HG02981 (cell line): ENCODE measurements around the gene SIGLEC11.
"Not testable (repeated sequence)": the region's sequence is repeated elsewhere in the genome, so short reads cannot be mapped to it uniquely, and the experiment has no call there.

ENCODE experiments used
- ATAC-seq: cut with Tn5 transposase; IDR thresholded peaks from one replicate; pipeline ENCODE4 v1.9.1; 2021; ENCODE audit warnings: mild to moderate bottlenecking, moderate library complexity; ENCODE audit not compliant: unreplicated experiment

Gene SIGLEC11

GRCh38 chr19:49981603-49982593 is 20.9 kb upstream of the SIGLEC11 start:
- no peak for ATAC-seq

- ATAC-seq = no peak
Measured at GRCh38 chr19:49978324-49978723, 17.4 kb upstream of the SIGLEC11 start.

GRCh38 chr19:49977881-49978280 is 16.9 kb upstream of the SIGLEC11 start:
- no peak for ATAC-seq

GRCh38 chr19:49977076-49977475 is 16.1 kb upstream of the SIGLEC11 start:
- no peak for ATAC-seq

GRCh38 chr19:49976496-49976895 is 15.5 kb upstream of the SIGLEC11 start:
- ATAC-seq = no peak

- ATAC-seq = no peak
Measured at GRCh38 chr19:49975051-49975450, 14.1 kb upstream of the SIGLEC11 start.

- ATAC-seq = no peak
Measured at GRCh38 chr19:49973987-49974386, 13.0 kb upstream of the SIGLEC11 start.

- ATAC-seq = no peak
Measured at GRCh38 chr19:49972841-49973240, 11.9 kb upstream of the SIGLEC11 start.

GRCh38 chr19:49971991-49972411 is 11.0 kb upstream of the SIGLEC11 start:
- ATAC-seq = no peak

- ATAC-seq = not testable (repeated sequence)
Measured at GRCh38 chr19:49969355-49969754, 8.4 kb upstream of the SIGLEC11 start.

GRCh38 chr19:49968279-49968922 is 7.4 kb upstream of the SIGLEC11 start:
- no peak for ATAC-seq

- ATAC-seq = not testable (repeated sequence)
Measured at GRCh38 chr19:49959892-49960291, 1.1 kb downstream of the SIGLEC11 start.

GRCh38 chr19:49958596-49958995 is 2.4 kb downstream of the SIGLEC11 start:
- not testable (repeated sequence) for ATAC-seq

- ATAC-seq = not testable (repeated sequence)
Measured at GRCh38 chr19:49958144-49958543, 2.8 kb downstream of the SIGLEC11 start.

GRCh38 chr19:49957262-49957915 is 3.6 kb downstream of the SIGLEC11 start:
- ATAC-seq = no peak

GRCh38 chr19:49956115-49956495 is 4.9 kb downstream of the SIGLEC11 start:
- no peak for ATAC-seq

- no peak for ATAC-seq
Measured at GRCh38 chr19:49954933-49955332, 6.0 kb downstream of the SIGLEC11 start.

- no peak for ATAC-seq
Measured at GRCh38 chr19:49954092-49954829, 6.7 kb downstream of the SIGLEC11 start.

GRCh38 chr19:49953416-49953815 is 7.6 kb downstream of the SIGLEC11 start:
- ATAC-seq = no peak

- no peak for ATAC-seq
Measured at GRCh38 chr19:49952906-49953305, 8.1 kb downstream of the SIGLEC11 start.

- ATAC-seq = no peak
Measured at GRCh38 chr19:49952479-49952836, 8.5 kb downstream of the SIGLEC11 start.
